SK-N-SH (cell line): Measurements from ENCODE around the gene PSEN2. TPM values are rescaled to one million over a fixed set of nuclear protein-coding genes. Genes with fewer than 3 reads are reported as not detected.
A peak's percentile ranks its signal among the peaks of the same experiment; 100 is the strongest.

Experiments
- CTCF ChIP-seq: fragments of 200-600 bp; sonication (generic); IDR thresholded peaks from 2 replicates; pipeline ENCODE4 v1.6.1; 2017; ENCODE audit warnings: antibody characterized with exemption, mild to moderate bottlenecking, moderate library complexity
- EP300 ChIP-seq, 2 experiments: IDR thresholded peaks; 2 replicates each; pipeline versions ENCODE4 v1.4.0 to v1.6.1; 2012; ENCODE audit warnings: borderline replicate concordance in 1 of 2, low read depth in 1 of 2, low read length in 1 of 2
- EZH2phosphoT487 ChIP-seq: fragments of 200-600 bp; sonication (generic); IDR thresholded peaks from 2 replicates; pipeline ENCODE4 v1.6.1; 2017; ENCODE audit warnings: low read depth, mixed run types, mild to moderate bottlenecking, antibody characterized with exemption, moderate library complexity, borderline replicate concordance
- FOXM1 ChIP-seq: IDR thresholded peaks from 2 replicates; pipeline ENCODE4 v1.4.0; 2012; ENCODE audit warnings: low read depth, mild to moderate bottlenecking
- GABPA ChIP-seq: IDR thresholded peaks from 2 replicates; pipeline ENCODE4 v1.4.0; 2012; ENCODE audit warnings: low read depth, mild to moderate bottlenecking
- MAX ChIP-seq: IDR thresholded peaks from 2 replicates; pipeline ENCODE4 v1.4.0; 2012; ENCODE audit warnings: low read depth
- MXI1 ChIP-seq: IDR thresholded peaks from 2 replicates; pipeline ENCODE4 v1.6.1; 2012; ENCODE audit warnings: mild to moderate bottlenecking, low read depth, low read length, improper control_type of control experiment
- NRF1 ChIP-seq: IDR thresholded peaks from 2 replicates; pipeline ENCODE4 v1.6.1; 2012; ENCODE audit warnings: low read depth, mild to moderate bottlenecking, low read length
- PBX3 ChIP-seq: IDR thresholded peaks from 2 replicates; pipeline ENCODE4; 2012
- POLR2AphosphoS5 ChIP-seq: IDR thresholded peaks from 2 replicates; pipeline ENCODE4 v1.6.1; 2012; ENCODE audit warnings: low read depth, low read length
- REST ChIP-seq: IDR thresholded peaks from 2 replicates; pipeline ENCODE4 v1.6.1; 2012; ENCODE audit warnings: mild to moderate bottlenecking, low read depth, low read length, moderate library complexity
- RXRA ChIP-seq: IDR thresholded peaks from 2 replicates; pipeline ENCODE4 v1.4.0; 2012; ENCODE audit warnings: low read depth, mild to moderate bottlenecking, borderline replicate concordance
- SIN3A ChIP-seq: IDR thresholded peaks from 2 replicates; pipeline ENCODE4 v1.6.1; 2012; ENCODE audit warnings: low read depth, mild to moderate bottlenecking, low read length, moderate library complexity, borderline replicate concordance
- TCF12 ChIP-seq: IDR thresholded peaks from 2 replicates; pipeline ENCODE4 v1.4.0; 2012
- USF1 ChIP-seq: IDR thresholded peaks from 2 replicates; pipeline ENCODE4 v1.4.0; 2012; ENCODE audit warnings: low read depth, borderline replicate concordance
- YY1 ChIP-seq: IDR thresholded peaks from 2 replicates; pipeline ENCODE4 v1.4.0; 2012; ENCODE audit warnings: low read depth, mild to moderate bottlenecking
- polyA plus RNA-seq, 3 experiments: library from polyadenylated mRNA; depleted of rRNA; stranded (reverse); fragments of >200 nt; gene quantifications; 2 replicates each; pipeline ENCODE4 v1.2.3, GENCODE V29; 2012

PSEN2 gene
- polyA plus RNA-seq, 1 of the 3 experiments (the other 2 are of a cell fraction), result 20.2 TPM

GRCh38 chr1:226940029-226940805 lies 69.8 kb downstream of the PSEN2 start, which contains the start of gene COQ8A (continued):
- TF ChIP-seq REST, result no peak
- no peak for TF ChIP-seq FOXM1
- peak; percentile 70; the same call in 1 of the 2 replicates for TF ChIP-seq MAX
- no peak for TF ChIP-seq EP300 (IDR thresholded peaks at IDR 0.05; ENCODE audit: borderline replicate concordance in 1 of 2, low read depth in 1 of 2, low read length in 1 of 2)
- TF ChIP-seq SIN3A, result peak; percentile 69
- no peak for TF ChIP-seq TCF12
- no peak for TF ChIP-seq EZH2phosphoT487
- TF ChIP-seq MXI1, result peak; percentile 98
- TF ChIP-seq PBX3, result no peak
- TF ChIP-seq RXRA, result no peak
- no peak for TF ChIP-seq POLR2AphosphoS5
- no peak for TF ChIP-seq YY1
- no peak for TF ChIP-seq CTCF
- TF ChIP-seq NRF1, result no peak
- TF ChIP-seq GABPA, result no peak; the same call in 1 of the 2 replicates
- 0 out of 2 replicates have a peak, but pooled peaks have one; percentile 36 for TF ChIP-seq USF1
- TF ChIP-seq, all 33 proteins: peak for 8
